LNCAP (cell line): ENCODE measurements around the gene MAP3K1.

Experiments
- CTCF ChIP-seq: fragments of 450-650 bp; IDR thresholded peaks from 2 replicates; pipeline ENCODE4 v1.5.1; 2017; ENCODE audit warnings: mild to moderate bottlenecking

MAP3K1 gene

GRCh38 chr5:56817263-56818014 lies 2.1 kb downstream of the MAP3K1 start:
- no peak for TF ChIP-seq CTCF

DNA sequence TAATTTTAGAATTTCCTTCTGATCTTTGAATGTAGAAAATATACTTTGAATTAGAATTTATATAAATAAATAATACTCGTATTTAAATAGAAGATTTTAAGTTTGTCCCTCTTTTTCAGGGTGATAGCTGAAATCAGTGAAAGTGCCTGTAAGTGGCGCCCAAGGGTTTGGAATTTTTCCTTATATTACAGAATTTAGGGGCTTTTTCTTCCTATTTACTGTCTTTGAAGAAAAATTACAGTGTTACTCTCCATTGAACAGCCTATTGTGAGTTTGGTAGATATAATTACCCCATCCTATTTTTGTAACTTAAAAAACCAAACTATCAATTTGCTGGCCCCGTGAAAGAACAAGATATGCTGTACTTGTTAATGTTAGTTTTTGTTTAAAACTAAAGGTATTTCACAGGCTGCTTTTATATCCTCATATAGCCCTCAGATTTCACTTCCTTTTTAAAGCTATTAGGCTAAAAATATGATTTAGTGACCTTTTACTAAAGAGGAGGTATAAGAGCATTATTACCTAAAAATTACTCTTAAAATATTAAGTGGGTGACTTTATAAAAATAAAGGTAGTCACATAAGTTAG lies 3.2 kb downstream of the MAP3K1 start:
- TF ChIP-seq CTCF: 0 out of 2 replicates have a peak, but pooled peaks have one; percentile 25

GRCh38 chr5:56819060-56819881 lies 3.9 kb downstream of the MAP3K1 start:
- TF ChIP-seq CTCF: no peak

- TF ChIP-seq CTCF: no peak
Observed at GRCh38 chr5:56822981-56823380, 7.6 kb downstream of the MAP3K1 start.

GRCh38 chr5:56824019-56824418 lies 8.7 kb downstream of the MAP3K1 start:
- no peak for TF ChIP-seq CTCF

DNA sequence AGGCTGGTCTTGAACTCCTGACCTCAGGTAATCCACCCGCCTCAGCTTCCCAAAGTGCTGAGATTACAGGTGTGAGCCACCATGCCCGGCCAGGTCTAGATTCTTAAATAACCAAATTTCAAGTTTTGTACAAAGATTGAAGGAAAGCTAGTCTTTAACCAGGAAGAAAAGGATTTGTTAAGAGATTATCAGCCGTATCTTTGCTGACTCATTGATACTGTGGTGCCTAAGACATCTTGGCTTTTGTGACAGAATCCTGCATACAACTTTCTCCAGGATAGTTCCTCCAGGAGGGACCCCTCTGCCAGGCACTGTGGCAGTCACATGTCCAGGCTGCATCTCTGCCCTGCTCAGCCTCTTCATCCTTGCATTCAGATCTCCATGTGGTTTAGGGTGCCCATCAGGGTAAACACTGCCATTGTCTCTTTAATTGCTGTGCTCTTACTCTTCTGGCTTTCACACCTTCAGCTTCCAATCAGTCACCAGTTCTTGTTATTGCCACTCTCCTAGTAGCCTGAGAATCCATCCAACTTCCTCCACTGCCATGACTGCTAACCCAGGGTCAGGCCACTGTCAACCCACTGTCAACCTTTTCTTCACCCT lies 10.0 kb downstream of the MAP3K1 start:
- no peak for TF ChIP-seq CTCF

DNA sequence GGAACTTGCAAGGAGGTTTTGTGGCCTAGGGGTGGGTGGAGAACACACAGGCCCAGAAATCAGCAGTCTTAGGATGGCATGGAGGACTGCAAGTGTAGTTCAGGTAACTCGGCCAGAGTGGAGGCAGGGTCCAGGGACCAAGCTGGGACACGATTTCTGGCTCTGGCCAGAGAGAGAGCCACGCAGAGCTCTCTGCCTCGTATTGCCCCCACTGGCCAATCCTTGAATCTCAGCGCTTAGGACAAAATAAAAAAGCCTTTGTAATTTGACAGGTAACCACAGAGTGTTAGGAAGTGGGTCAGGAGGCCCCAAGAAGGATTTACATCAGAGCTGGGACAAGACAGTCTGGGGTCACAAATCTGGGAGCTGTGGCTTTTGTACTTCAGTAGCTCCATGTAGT lies 11.7 kb downstream of the MAP3K1 start:
- TF ChIP-seq CTCF: no peak
